ENCODE data around the gene UGT1A10.

- TF ChIP-seq CTCF (IDR thresholded peaks at IDR 0.05; ENCODE audit: low read depth, low read length, poor library complexity, severe bottlenecking) (no peak), EZH2phosphoT487 (IDR thresholded peaks at IDR 0.05; ENCODE audit: borderline replicate concordance, low read length) (no peak)
Observed at GRCh38 chr2:233773854-233774253, 137.6 kb downstream of the UGT1A10 start.

All from DOHH2 (cell line).